Activated T-cell treated with anti-CD3 and anti-CD28 coated beads for 1 hour (primary cell): ENCODE measurements around the gene EMC9.

ENCODE experiments used
- DNase-seq: peaks from one replicate; pipeline ENCODE4 v3.0.0-alpha.2; 2020; ENCODE audit warnings: low read depth

Gene EMC9

DNA sequence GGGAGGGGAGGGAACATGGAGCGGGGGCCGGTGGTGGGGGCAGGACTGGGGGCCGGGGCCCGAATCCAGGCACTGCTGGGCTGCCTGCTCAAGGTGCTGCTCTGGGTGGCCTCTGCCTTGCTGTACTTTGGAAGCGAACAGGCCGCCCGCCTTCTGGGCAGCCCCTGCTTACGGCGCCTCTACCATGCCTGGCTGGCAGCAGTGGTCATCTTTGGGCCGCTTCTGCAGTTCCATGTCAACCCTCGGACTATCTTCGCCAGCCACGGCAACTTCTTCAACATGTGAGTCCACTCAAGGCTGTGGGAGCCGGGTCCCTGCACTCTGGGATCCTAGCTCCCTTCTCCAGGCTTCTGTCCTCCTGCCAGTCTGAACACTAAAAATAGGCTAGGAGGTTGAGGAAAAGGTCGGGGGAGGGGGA is 9.8 kb downstream of the EMC9 start:
- DNase-seq = no peak

DNA sequence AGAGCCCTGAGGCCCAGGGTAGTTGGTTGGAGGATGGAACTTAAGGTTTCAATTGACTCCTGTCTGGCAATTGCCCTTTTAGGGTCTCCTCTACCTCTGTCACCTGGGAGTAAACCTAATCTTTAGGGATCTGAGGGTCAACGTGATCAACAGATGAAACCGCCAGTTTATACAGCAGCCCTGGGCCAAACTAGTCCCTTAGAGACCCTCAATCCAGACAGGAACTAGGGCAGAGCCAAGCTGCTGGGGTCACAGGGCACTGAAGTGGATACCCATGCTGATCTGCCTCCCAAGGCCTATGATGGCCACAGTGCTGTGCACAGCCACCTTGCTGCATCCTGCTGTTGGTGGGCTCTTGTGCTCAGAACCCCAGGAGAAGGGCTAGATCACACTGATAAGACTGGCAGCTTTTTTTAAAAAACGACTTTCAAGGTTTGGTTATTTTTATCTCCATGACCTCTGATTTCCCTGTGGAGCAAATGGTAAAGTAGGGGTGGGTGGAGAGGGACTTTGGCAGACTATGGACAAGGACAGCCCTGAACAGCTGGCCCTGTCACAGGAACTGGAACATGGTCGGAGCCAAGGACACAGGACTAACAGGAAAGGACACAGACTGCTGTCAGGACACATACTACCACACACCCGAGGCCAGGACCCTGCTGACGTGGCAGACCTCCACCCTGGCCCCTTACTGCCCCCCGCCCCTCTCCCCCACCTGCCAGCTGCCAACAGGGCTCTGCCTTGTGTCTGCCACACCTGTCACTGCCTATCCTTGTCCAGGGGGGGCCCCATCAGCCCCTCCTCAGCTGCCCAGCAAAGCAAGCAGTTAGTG is 10.5 kb downstream of the EMC9 start:
- no peak for DNase-seq

DNA sequence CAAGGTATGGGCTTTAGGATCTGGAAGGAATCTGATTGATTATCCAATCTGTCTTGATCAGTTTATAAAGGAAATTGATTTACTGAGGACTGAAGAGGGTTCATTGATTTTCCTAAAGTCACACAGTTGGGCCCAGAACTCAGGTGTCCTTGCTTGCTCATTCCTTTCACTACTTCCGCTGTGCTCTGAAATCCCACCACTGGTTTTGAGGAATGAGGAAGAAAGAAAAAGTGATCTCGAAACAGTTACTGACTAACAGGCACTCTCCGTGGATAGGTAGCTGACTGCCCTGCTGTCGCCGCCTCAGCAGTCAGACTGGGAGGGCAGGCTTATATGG is 11.0 kb downstream of the EMC9 start, which contains the start of gene FITM1:
Gene FITM1 (plus strand): TSS at position 280 of the 337 bp plus-strand sequence. CDS start 905 bp downstream, outside the sequence.
- no peak for DNase-seq

GRCh38 chr14:24129410-24129998 is 11.9 kb downstream of the EMC9 start:
- no peak for DNase-seq

DNA sequence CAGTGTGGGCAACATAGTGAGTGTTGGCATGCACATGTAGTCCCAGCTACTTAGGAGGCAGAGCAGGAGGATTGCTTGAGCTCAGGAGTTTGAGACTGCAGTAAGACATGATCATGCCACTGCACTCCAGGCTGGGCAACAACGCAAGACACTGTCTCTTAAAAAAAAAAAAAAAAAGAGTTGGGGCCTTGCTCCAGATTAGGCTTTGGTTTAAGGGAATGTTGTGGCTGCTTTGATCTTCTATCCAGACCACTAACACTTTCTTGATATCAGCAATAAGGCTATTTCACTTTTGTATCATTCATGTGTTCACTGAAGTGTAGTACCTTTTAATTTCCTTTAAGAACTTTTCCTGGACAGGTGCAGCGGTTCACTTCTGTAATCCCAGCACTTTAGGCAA is 13.7 kb downstream of the EMC9 start:
- no peak for DNase-seq

GRCh38 chr14:24126939-24127338 is 14.5 kb downstream of the EMC9 start:
- no peak for DNase-seq

GRCh38 chr14:24123424-24124417 is 17.7 kb downstream of the EMC9 start:
- no peak for DNase-seq

DNA sequence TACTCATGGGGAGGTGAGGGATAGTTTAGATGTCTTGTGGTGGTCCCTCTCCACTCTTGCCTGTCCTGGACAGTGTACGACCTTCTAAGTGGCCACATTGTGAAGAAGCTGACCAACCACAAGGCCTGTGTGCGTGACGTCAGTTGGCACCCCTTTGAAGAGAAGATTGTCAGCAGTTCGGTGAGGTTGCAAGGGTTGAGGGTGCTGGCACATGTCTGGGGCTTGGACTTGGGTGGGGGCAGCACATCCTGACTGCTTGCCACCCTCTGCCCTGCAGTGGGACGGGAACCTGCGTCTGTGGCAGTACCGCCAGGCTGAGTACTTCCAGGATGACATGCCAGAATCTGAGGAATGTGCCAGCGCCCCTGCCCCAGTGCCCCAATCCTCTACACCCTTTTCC is 18.5 kb downstream of the EMC9 start:
- DNase-seq = no peak

- no peak for DNase-seq
Measured at GRCh38 chr14:24122416-24122815, 19.0 kb downstream of the EMC9 start.

DNA sequence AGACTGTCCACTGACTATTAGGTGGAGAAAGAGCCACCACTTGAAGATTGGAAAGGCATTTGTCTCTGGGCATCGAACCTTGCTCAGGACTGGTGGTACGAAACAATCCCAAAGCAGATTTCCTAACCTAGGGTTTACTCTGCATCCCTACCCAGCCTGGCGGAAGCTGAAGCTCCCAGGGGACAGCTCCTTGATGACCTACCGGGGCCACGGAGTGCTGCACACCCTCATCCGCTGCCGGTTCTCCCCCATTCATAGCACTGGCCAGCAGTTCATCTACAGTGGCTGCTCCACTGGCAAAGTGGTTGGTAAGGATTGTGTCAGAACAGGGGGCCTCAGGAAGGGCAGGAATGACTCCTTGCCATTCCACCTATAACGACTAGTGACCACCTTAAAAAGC is 20.2 kb downstream of the EMC9 start:
- DNase-seq = no peak

GRCh38 chr14:24119691-24120090 is 21.7 kb downstream of the EMC9 start:
- no peak for DNase-seq

DNA sequence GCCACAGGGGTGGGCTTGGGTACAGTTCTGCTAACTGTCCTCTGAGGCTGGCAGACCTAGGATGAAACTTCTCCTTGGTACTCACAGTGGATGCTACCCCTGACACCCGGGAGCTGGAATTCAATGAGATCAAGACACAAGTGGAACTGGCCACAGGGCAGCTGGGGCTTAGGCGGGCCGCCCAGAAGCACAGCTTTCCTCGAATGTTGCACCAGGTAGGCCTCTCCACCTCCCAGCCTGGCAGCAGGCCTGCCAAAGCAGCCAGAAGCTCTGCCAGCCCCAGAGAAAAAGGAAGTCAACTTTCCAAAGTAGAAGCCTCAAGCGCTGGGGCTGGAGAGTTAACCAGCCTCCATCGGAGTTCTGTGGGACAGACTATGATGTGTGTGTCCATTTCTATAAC is 24.2 kb downstream of the EMC9 start:
- DNase-seq = no peak

DNA sequence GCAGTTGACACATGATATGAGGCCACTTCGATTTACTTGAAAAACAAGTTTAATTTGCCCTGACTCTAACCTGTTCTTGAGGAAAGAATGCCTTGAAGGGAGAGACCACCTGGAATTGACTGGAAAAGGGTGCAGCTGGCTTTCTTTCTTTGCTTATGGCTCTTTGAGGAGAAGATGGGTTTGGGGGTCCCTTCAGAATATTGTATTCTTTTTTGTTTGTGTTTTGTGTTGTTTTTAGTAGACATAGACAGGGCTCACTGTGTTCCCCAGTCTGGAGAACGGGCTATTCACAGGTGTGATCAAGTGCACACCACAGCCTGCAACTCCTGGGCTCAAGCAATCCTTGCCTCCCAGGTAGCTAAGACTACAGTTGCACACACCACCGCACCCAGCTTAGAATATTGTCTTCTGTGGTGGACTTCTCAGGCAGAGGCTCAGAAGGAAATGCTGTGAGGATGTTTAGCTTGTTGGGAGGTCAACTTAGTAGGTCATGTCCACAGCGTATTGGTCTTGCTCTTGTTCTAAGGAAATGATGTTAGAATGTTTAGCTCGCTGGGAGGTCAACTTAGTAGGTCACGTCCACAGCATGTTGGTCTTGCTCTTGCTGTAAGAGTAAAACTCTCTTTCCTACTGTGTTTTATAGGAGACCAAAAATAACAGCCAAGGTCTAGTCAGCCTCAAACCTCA is 25.1 kb downstream of the EMC9 start:
- DNase-seq = no peak

GRCh38 chr14:24115422-24116127 is 25.8 kb downstream of the EMC9 start:
- no peak for DNase-seq

DNA sequence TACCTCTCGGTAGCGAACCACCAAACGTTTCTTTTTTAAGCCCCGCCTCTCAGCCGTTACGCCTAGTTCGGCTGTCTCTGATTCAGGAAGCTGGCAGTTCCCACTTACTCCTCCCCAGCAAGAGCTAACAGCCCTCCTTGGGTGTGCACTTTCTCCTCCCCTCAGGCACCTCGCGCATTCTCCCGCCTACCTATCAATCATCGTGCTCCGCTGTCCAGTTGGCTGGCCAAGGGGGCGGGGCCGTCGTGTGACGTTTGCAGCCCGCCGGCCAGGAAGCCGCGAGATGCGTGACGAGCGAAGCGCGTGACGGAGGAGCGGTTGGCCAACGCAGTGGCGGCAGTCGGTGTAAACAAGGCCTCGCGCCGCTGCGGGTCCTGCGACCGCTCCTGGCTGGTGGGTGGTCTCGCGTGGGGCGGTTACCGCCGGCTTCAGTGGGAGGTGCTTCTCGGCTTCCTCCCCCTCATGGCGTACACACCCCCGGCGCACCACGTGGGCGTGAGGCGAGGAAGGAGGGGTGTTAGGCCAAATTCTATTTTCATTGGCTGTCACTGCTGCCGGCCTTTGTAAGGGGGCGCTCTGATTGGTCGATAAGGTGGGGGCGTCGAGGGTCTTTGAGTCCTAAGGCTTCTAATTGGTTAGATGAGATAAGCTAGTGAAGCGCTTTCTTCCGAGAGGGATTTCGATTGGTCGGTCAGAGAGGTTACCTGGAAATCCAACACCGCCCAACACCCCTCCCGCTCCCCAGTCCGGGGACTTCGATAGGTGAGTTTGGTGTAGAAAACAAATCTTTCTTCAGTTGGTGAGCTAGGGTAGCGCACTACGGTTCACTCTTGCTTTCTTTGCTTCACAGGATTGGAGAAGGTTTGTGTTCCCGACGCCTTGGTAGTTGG is 26.6 kb downstream of the EMC9 start, which contains the start of the genes DCAF11 and NRL:
Gene DCAF11 (plus strand): TSS at position 246 of the 890 bp plus-strand sequence. CDS start 818 bp downstream, outside the sequence.
Gene NRL (minus strand): TSS at position 418 of the 890 bp plus-strand sequence. CDS start 32,101 bp downstream, outside the sequence.
- peak; percentile 95 for DNase-seq

- DNase-seq = peak; percentile 59
Measured at GRCh38 chr14:24113801-24114531, 27.4 kb downstream of the EMC9 start.

DNA sequence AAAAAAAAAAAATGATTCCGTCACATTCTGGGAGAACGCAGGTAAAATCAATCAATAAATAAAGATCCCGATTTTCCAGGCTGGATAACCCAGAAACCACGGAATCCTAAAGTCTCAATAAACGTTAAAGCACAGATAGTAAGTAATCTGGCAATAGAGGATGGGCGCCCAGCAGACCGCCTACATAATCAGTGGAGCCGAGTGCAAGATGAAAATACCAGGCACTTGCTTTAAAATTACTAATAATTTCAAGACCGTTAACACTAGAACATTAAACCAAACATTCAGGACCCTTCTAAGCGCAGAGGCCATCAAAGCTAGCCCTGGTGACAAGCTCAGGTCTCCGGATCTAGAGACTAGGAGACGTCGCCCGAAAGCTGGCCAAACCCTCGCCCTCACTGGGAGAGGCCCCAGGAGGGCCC is 28.0 kb downstream of the EMC9 start:
- no peak for DNase-seq

DNA sequence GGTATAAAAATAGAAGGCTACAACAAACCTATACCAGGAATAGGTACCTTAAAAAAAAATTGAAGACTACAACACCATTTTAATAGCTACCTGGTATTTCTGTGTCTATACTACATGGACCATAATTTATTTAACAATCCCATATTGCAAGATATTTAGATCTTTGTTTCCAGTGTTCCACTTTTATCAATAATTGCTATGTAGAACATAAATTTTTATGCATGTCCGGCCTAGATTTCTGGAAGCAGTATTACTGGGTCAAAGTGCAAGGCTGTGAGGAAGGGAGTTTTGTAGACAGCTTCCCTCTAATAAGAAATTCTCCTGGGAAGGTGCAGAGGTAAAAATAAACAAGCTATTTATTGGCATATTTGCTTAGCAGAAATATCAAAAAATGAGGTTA is 30.9 kb downstream of the EMC9 start:
- DNase-seq = no peak

DNA sequence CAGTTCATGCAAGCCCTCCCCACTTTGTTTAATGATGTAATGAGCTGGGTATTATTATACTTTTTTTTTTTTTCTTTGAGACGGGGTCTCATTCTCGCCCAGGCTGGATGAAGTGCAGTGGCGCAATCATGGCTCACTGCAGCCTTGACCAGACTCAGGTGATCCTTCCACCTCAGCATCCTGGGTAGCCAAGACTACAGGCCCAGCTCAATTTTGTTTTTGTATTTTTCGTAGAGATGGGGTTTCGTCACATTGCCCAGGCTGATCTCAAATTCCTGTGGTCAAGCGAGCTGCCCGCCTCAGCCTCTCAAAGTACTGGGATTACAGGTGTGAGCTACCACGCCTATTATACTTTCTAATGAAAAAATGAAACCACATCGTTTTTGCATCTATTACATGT is 31.3 kb downstream of the EMC9 start:
- no peak for DNase-seq
